Kidney (tissue), 14 donors: ENCODE measurements around the gene CD244. TPM values are rescaled to one million over a fixed set of nuclear protein-coding genes. Genes with fewer than 3 reads are reported as not detected.
"Not testable (repeated sequence)": the region's sequence is repeated elsewhere in the genome, so short reads cannot be mapped to it uniquely, and the experiment has no call there.

Source experiments
- DNase-seq, 5 donors: peaks; one replicate each; pipeline ENCODE4 v3.0.0-alpha.2; 2013 to 2020
- FAIRE-seq: peaks from 2 replicates; lab custom pipeline; 2012; peaks lifted over from hg19 to GRCh38; lab: Jason Lieb, UNC
- H3K27ac ChIP-seq, 2 donors: one replicate each; pipeline ENCODE4 v1.7.0; 2013; ENCODE audit warnings: low read depth in 2 of 2, low read length in 2 of 2, inconsistent platforms in 1 of 2
- H3K27me3 ChIP-seq: one replicate; pipeline ENCODE4 v1.7.1; 2013; ENCODE audit warnings: low read length, inconsistent platforms; ENCODE audit not compliant: control insufficient read depth, insufficient read depth
- H3K36me3 ChIP-seq, 3 donors: one replicate each; pipeline versions ENCODE4 v1.7.0 to v1.7.1; 2013; ENCODE audit warnings: low read length in 3 of 3, control low read depth in 1 of 3, inconsistent platforms in 1 of 3; ENCODE audit not compliant: insufficient read depth in 3 of 3, control insufficient read depth in 2 of 3
- H3K4me1 ChIP-seq, 3 donors: one replicate each; pipeline versions ENCODE4 v1.7.0 to v1.7.1; 2013; ENCODE audit warnings: low read length in 3 of 3, inconsistent platforms in 1 of 3, low read depth in 1 of 3; ENCODE audit not compliant: control insufficient read depth in 2 of 3, insufficient read depth in 2 of 3
- H3K4me3 ChIP-seq, 3 donors: one replicate each; pipeline versions ENCODE4 v1.7.0 to v1.8.1; 2013; ENCODE audit warnings: low read length in 3 of 3, control low read depth in 1 of 3, inconsistent platforms in 1 of 3
- H3K9ac ChIP-seq, 3 donors: one replicate each; pipeline versions ENCODE4 v1.7.0 to v1.7.1; 2013; ENCODE audit warnings: low read length in 3 of 3, control low read depth in 1 of 3, inconsistent platforms in 1 of 3
- H3K9me3 ChIP-seq, 3 donors: one replicate each; pipeline versions ENCODE4 v1.7.0 to v1.7.1; 2013; ENCODE audit warnings: low read length in 3 of 3, control low read depth in 1 of 3, inconsistent platforms in 1 of 3; ENCODE audit not compliant: control insufficient read depth in 2 of 3, insufficient read depth in 1 of 3
- intact Hi-C: fragments of 100-400 bp; cut with DNase I; formaldehyde crosslinking; loops from one replicate; pipeline ENCODE4 v1.11.1; 2022
- polyA plus RNA-seq: library from polyadenylated mRNA; stranded (reverse); fragments of 350-450 nt; fragmentation: Illumina TruSeq; extraction: RNeasy Lipid Tissue Mini Kit (QIAGEN cat#74804); gene quantifications from one replicate; pipeline ENCODE4 v1.2.3, GENCODE V29; 2014; ENCODE audit warnings: low read depth, low replicate concordance; ENCODE audit not compliant: insufficient read depth
- total RNA-seq: library from RNA; stranded (reverse); fragmentation: NEBNext Ultra II Directional; extraction: Animal tissue kit (Norgen Biotek cat#: 25700); gene quantifications from one replicate; pipeline ENCODE4 v1.2.1, GENCODE V29; 2021
- TF ChIP-seq, protein P1 (sequence below): IDR thresholded peaks from 3 replicates; pipeline ENCODE4 v1.5.1; 2012; ENCODE audit warnings: mild to moderate bottlenecking, moderate library complexity, borderline replicate concordance; ENCODE audit not compliant: insufficient read depth; ENCODE audit errors: extremely low read depth
- donor health status: control.
- donor health status: control.
- donor health status: control.
- donor health status: control.
- donor health status: control.
- donor health status: DM: yes; HTN: yes; CAD: no.
- donor health status: Normal renal cell carcinoma (clear cell type).

Gene CD244
- total and polyA plus RNA-seq, 2 donors from 2014 or later, result 0.15 to 1.8 TPM

GRCh38 chr1:160884579-160884978 is 21.9 kb upstream of the CD244 start:
- no peak overlapping the region for H3K27ac ChIP-seq
- no peaks in the 10 kb centered on the region for H3K9me3 ChIP-seq
- H3K27me3 ChIP-seq, result no peaks in the 10 kb centered on the region
- no peak overlapping the region for H3K4me3 ChIP-seq
- FAIRE-seq (no peak), DNase-seq (no peak)
- intact Hi-C loops, result no loop called here
- no peaks in the 10 kb centered on the region for H3K36me3 ChIP-seq
- no peaks in the 10 kb centered on the region for H3K4me1 ChIP-seq
- TF ChIP-seq, protein P1, sequence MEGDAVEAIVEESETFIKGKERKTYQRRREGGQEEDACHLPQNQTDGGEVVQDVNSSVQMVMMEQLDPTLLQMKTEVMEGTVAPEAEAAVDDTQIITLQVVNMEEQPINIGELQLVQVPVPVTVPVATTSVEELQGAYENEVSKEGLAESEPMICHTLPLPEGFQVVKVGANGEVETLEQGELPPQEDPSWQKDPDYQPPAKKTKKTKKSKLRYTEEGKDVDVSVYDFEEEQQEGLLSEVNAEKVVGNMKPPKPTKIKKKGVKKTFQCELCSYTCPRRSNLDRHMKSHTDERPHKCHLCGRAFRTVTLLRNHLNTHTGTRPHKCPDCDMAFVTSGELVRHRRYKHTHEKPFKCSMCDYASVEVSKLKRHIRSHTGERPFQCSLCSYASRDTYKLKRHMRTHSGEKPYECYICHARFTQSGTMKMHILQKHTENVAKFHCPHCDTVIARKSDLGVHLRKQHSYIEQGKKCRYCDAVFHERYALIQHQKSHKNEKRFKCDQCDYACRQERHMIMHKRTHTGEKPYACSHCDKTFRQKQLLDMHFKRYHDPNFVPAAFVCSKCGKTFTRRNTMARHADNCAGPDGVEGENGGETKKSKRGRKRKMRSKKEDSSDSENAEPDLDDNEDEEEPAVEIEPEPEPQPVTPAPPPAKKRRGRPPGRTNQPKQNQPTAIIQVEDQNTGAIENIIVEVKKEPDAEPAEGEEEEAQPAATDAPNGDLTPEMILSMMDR, result peak; percentile 46
- H3K9ac ChIP-seq, result no peak overlapping the region

- TF ChIP-seq, protein P1, result no peak
- H3K4me1 ChIP-seq, result no peaks in the 10 kb centered on the region
- H3K36me3 ChIP-seq, result no peaks in the 10 kb centered on the region
- intact Hi-C loops, result no loop called here
- H3K27ac ChIP-seq, result no peak overlapping the region
- H3K27me3 ChIP-seq, result no peaks in the 10 kb centered on the region
- H3K4me3 ChIP-seq, result no peak overlapping the region
- no peak overlapping the region for H3K9ac ChIP-seq
- DNase-seq (no peak), FAIRE-seq (no peak)
- H3K9me3 ChIP-seq, result no peaks in the 10 kb centered on the region
These were observed 21.2 kb upstream of the CD244 start for GRCh38 chr1:160883581-160884513.

- DNase-seq, result no peak
- TF ChIP-seq, protein P1, result no peak
- intact Hi-C loops, result no loop called here
- Histone ChIP-seq H3K9ac (no peak overlapping the region), H3K4me1 (no peaks in the 10 kb centered on the region), H3K4me3 (no peak overlapping the region), H3K9me3 (no peaks in the 10 kb centered on the region), H3K36me3 (no peaks in the 10 kb centered on the region), H3K27me3 (no peaks in the 10 kb centered on the region), H3K27ac (no peak overlapping the region)
- FAIRE-seq, result no peak
These were observed 19.9 kb upstream of the CD244 start for GRCh38 chr1:160882582-160882981.

GRCh38 chr1:160881264-160881663 is 18.6 kb upstream of the CD244 start:
- DNase-seq, H3K36me3 ChIP-seq, FAIRE-seq, H3K4me3 ChIP-seq, intact Hi-C loops, H3K27me3 ChIP-seq, H3K27ac ChIP-seq, H3K9ac ChIP-seq, H3K9me3 ChIP-seq, H3K4me1 ChIP-seq: not testable (repeated sequence)
